GM19193 (cell line): ENCODE data around the gene LRP11.

Experiments used
- POLR2A ChIP-seq: IDR thresholded peaks from 4 replicates; pipeline ENCODE4 v1.6.1; 2011; ENCODE audit not compliant: insufficient read depth, insufficient read length; ENCODE audit errors: extremely low read depth

Gene LRP11

DNA sequence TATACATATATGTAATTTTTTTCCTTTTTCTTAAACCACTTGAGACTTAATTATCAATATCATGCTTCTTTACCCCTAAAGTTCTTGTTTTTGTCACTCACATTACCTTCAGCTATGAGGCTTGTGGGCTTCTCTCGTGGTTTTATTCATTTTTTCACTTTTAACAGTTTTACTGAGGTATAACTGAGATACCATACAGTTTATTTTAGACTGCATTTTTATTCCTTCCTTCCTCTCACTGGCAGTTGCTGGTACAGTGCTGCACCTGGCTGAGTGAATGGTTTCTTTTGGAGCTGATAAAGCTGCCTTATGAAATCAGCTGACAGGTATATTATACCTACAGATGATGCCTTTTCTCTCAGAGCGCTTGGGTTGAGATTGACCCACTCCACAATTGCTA lies 54.4 kb downstream of the LRP11 start:
- TF ChIP-seq POLR2A = no peak

DNA sequence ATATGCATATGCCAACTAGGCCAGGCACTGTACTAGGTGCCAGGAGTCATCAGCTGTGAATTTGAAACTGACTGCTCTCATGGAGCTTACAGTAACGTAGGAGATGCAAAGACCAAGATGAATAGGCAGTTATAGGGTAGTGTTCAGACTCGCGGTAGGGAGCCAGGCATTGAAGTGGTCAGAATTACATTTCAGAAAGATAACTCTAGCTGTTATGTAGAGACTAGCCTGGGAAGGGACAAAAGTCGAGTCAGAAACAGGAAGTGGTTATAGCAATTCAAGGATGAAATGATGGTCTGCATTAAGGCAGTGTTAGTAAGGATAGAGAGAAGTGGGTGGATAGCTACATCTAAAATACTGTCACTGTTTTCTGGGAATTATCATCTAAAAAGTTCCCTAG lies 58.0 kb downstream of the LRP11 start:
- TF ChIP-seq POLR2A = no peak

DNA sequence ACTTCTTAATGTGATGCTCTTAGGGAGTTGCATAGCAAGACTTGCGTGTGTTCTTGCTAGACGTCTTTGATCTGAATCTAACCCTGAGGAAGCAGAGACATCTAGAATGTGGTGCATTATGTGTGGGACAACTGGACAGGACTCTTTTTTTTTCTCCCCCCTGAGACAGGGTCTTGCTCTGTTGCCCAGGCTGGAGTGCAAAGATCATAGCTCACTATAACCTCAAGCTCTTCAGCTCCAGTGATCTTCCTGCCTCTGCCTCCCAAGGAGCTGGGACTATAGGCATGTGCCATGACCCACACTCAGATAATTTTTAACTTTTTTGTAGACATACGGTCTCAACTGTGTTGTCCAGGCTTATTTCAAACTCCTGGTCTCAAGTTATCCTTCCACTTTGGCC lies 80.6 kb downstream of the LRP11 start:
- TF ChIP-seq POLR2A = no peak

DNA sequence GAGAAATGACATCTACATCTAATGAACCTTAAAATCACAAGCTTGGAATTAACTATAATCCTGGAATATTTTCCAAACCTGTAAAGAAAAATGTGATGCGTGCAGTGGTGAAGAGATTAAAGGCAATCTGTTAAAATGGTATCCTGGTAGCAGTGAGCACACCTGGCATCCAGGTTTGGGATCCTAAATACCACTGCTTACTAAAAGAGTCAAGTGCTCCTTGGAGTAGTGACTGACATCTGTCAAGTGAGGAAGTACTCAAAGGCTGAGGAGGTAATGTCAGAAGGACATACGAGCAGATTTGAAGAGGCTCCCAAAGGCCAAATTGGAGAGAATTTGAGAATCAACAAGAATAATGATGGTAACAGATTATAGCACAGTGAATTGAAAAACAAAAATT lies 81.8 kb downstream of the LRP11 start:
- TF ChIP-seq POLR2A = no peak

DNA sequence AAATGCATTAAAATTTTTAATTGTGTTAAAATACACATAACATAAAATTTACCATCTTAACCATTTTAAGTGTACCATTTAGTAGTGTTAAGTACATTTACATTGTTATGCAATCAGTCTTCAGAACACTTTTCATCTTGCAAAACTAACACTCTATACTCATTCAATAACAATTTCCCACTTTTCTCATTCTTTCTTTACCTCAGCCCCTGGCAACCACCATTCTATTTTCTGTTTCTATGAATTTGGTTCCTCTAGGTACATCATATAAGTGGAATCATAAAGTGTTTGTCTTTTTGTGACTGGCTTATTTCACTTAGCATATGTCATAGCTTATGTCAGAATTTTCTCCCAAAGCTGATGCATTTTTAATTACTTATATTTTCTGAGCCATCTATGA lies 82.4 kb downstream of the LRP11 start:
- TF ChIP-seq POLR2A = no peak

DNA sequence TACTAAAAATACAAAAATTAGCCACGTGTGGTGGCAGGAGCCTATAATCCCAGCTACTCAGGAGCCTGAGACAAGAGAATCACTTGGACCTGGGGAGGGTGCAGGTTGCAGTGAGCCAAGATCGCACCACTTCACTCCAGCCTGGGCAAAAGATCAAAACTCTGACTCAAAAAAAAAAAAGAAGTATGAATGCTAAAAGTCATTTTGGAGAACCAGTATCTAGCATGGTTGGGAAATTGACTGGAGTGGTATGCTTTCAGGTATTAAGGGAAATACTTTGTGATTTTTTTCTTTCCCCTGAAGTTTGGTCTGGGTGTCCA lies 84.6 kb downstream of the LRP11 start:
- no peak for TF ChIP-seq POLR2A

DNA sequence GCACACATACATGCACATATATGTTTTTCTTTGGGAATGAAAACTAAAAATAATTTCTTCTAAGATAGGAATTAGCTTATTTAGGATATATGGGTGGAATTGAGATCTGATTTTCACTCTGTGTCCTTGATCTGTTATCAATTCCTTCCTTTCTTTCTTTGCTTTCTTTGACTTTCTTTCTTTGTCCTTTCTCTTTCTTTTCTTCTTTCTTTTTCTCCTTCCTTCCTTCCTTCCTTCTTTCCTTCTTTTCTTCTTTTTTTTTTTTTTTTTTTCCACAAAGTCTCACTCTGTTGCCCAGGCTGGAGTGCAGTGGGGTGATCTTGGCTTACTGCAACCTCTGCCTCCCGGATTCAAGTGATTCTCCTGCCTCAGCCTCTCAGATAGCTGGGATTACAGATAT lies 86.5 kb downstream of the LRP11 start:
- TF ChIP-seq POLR2A = no peak

DNA sequence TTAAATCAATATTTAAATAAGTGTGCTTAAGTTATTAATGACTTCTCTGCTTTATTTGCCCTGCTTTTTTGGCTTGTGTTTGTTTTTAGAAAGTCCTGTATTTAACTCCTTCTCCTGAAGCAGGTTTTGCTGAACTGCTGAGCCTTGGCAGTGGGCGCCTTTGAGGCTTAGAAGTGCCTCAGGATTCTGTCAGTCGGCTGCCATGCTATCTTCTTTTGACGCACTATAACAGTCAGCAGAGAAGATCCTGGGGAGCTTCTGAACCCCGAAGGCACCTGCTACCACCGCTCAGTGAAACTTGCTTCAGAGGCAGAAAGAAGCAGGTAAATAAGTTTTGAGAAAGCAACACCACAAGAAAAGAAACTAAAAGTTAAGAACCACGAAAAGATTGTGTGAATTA lies 92.2 kb downstream of the LRP11 start:
- TF ChIP-seq POLR2A = no peak

DNA sequence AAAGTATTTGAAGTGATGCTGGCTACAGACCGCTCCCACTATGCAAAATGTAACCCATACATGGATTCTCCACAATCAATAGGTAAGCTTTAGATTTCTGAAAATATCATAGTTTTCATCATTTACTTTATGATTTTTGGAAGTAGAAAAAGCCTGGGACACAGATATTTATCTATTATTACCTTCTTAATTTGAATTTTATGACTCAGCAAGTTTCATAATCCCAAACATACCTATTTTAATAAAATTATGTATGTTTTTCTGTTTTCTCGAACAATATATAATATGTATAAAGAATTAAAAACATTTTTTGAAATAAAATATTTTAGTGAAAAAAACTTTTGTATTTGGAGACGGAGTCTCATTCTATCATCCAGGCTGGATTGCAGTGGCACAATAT lies 93.0 kb downstream of the LRP11 start:
- no peak for TF ChIP-seq POLR2A

DNA sequence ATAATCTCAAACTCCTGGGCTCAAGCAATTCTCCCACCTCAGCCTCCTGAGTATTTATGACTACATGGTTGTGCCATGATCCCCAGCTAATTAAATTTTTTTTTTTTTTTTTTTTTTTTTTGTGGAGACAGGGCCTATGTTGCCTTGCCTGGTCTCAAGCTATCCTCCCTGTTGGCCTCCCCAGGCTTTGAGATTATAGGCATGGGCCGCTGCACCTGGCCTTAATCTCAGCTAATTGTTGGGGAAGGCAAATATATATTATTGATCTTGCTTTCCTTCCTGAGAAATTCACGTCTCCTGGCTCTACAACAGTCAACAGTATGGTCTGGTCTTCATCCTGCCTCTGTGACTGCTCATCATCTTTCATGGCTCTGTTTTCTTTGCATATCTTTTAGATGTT lies 94.5 kb downstream of the LRP11 start:
- no peak for TF ChIP-seq POLR2A
